RKO (cell line): Measurements from ENCODE around the gene CEBPZ.
"Not testable (repeated sequence)": the region's sequence is repeated elsewhere in the genome, so short reads cannot be mapped to it uniquely, and the experiment has no call there.

ENCODE experiments used
- DNase-seq: peaks from one replicate; pipeline ENCODE4 v3.0.0-alpha.2; 2016; ENCODE audit warnings: low spot score

Gene CEBPZ

DNA sequence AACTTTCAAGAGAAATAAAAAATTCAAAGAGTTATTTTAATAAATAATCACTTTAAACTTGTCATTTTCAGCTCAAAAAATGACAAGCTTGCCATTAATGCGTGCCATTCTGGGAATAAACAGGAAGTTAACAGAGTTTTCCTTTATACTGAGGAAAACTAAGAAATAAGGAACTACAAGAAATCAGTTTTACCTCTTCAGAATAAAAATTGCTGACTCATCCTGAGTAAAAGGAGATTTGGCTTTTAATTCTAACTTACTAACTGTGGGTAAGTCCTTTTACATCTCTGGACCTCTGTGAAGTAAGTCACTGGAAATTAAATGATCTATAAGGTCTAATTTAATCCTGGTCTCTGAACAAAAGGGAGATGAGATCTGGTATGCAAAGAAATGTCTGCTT lies 16.1 kb downstream of the CEBPZ start:
- DNase-seq, result no peak

DNA sequence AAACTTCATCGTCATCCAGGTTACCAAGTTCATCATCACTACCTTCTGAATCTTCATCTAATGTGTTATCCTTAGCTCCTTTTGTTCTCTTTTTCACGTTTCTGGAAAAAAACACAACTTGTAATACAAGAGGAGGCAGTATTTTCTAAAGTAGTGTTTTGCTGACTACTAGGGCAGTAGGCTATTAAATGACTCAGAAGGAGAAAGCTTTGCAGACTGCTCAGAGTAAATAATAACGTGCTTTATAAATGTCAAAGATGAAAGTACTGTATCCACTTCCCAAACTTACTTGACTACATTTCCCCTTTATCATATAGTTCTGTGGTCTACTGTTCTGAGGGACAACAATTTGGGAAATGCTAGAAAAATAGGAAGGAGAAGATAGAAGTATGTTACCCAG lies 19.5 kb downstream of the CEBPZ start:
- no peak for DNase-seq

DNA sequence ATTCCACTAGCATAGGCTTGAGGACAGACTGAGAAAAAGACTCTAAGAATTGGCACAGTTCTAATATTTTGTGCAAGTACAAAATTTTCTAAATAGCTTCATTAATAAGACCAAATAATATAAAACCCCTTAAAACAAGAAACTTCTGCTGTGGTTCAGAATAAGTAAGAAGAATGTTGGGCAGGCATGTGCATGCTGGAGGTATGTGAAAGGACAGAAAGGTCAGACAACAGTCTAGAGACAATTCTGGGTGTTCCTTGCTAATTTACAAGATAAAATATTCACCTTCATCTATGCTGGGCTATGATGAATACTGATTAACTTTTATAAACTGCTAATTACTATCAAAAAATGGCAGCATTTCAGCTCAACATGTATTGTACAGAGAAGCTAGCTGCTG lies 20.2 kb downstream of the CEBPZ start:
- no peak for DNase-seq

DNA sequence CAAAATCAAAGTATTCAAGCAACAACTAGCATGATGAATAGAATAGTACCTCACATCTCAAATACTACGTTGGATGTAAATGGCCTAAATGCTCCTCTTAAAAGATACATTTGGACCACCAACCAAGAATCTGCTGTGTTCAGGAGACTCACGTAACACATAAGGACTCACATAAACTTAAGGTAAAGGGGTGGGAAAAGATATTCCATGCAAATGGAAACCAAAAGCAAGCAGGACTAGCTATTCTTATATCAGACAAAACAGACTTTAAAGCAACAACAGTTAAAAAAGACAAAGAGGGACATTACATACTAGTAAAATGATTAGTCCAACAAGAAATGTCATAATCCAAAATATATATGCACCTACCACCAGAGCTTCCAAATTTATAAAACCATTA lies 24.6 kb downstream of the CEBPZ start:
- DNase-seq, result not testable (repeated sequence)

DNA sequence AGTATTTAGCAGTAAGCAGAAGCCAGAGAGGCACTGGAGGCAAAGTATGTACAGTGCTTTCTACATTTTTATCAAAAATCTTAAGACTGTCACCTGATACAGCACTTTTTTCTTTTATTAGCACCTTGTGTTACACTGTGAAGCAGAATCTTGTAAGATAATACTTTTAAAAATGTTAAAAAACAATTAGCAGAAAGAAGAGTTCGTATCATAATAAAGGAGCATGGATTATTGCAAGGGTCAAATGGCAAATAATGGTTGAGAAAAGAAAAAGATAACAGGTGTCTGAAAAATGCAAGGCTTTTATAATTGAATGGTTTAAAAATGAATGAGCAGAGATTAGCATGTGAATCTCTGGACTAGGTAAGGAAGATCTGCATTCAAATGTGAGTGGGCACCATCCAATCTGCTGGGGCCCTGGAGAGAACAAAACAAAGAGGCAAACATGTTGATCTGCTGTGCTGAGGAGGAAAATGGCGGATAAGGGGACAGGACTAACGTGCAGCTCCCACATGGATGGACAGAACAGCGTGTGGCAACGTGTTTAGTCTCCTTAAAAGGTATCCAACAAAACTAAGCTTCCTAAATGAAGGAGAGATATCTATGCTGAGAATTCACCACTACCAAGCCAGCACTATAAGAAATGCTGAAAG lies 25.6 kb downstream of the CEBPZ start:
- DNase-seq, result no peak

DNA sequence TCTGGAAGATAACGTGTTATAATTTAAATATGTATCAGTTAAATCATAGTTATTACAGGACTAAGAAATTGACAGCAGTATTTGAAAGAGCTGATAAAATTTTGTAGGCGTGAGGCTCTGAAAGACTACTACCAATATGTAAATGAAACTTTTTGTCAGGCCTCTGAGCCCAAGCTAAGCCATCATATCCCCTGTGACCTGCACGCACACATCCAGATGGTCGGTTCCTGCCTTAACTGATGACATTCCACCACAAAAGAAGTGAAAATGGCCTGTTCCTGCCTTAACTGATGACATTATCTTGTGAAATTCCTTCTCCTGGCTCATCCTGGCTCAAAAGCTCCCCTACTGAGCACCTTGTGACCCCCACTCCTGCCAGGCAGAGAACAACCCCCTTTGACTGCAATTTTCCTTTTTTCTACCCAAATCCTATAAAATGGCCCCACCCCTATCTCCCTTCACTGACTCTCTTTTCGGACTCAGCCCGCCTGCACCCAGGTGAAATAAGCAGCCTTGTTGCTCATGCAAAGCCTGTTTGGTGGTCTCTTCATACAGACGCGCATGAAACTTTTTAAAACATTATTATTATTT lies 26.2 kb downstream of the CEBPZ start:
- not testable (repeated sequence) for DNase-seq

DNA sequence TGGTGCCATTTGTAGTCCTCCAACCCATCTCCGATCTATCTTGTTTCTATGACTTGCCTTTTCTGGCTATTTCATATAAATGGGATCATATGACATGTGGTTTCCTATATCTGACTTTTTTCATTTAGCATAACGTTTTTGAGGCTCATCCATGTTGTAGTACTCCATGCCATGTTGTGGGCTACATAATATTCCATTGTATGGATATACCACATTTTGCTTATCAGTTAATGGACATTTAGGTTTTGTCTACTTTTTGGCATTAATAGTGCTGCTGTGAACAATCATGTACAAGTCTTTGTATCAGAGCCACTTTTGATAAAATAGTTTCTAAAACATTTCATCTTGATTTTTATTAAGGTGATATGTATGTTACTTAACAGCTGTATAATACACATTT lies 27.7 kb downstream of the CEBPZ start:
- no peak for DNase-seq

DNA sequence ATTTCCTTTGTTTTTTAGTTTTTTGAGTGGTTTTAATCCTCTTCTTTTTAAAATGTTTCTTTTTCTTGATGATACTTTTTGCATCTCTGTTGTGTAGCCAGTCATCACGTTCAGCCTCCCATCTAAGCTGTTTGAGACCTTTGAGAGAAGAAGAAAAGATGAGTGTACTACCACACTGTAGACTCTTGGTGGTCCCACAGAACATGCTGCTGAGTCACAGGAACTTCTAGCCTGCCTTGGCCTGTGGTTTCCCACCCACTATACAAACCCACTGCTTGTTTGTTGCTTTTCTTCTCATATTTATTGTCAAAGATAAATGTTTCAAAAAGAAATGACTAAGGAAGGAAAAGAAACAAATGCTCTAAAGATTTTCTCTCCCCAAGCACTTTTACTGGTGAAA lies 29.6 kb downstream of the CEBPZ start:
- peak; percentile 12 for DNase-seq

DNA sequence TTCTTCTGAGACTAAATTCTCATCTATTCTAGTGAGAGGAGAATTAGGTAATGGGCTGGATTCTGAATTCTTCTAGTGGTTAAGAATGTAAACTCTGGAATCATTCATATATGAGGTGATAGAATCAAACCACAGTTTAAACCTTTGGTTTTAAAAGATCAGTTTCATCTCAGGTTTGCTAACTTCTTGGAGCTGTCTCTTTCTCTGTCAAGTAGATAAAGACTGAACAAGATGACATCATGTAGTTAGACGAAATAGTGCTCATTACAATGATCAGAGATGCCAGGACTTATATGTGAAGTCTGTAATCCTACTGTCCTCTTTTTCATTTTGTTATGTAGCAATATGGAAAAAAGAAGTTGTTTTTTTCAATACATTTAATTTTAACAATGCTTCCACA lies 30.2 kb downstream of the CEBPZ start:
- DNase-seq, result no peak

DNA sequence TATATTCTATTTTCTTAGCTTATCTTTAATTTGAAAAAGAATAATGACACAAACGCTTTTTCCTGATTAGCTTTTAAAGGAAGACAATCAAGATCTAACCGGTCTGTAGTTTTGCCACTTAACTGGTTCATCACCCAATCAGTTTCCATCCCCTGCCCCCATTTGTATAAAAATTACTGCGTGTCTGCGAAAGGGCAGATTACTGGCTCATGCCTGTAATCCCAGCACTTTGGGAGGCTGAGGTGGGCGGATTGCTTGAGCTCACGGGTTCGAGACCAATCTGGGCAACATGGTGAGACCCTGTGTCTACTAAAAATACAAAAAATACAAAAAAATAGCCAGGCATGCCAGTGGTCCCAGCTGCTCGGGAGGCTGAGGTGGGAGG lies 32.7 kb downstream of the CEBPZ start:
- no peak for DNase-seq

DNA sequence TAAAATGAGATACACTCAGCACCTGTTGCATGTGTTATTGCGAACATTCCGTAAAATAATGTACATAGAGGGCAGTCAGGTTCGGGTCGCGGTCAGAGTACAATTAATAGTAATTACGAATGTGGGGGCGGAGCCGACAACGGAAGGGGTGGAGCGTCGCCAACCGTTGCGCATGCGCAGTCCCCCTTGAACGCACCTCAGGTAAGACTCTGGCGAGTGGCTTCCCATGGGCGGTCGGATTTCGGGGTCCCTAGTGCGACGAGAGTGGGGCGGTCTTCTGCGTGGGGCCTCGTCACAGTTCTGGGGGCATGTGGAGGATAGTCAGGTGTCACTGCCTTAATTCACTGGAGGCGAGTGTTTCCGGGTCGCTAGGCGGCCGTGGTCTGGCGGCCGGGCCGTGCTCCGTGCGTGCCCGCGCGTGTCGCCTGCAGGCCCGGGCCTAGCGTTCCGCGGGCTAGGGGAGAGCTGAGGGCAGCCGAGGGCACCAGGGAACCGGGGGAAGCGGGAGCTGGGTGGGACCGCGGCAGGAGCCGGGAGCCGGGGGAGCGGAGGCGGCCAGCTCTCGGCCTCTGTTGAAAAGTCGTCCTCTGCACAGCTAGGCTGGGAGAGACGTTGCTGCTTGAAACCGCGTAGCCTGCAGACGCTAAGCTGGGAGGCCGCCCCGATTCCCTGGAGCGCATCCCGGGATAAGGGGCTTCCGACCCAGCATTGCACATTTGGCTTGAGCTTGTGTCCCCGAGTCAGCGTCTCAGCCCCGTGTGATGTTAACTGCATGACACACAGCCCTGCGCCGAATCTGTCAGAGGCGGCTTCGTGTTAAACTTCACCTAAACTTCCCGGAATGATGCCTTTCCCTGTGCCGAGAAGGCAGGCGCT lies 34.8 kb downstream of the CEBPZ start, which contains the start of gene CEBPZOS:
CEBPZOS (plus strand) TSS at position 177 of the 876 bp plus-strand sequence. CDS start 3,209 bp downstream, outside the sequence.
- DNase-seq, result peak; percentile 83

DNA sequence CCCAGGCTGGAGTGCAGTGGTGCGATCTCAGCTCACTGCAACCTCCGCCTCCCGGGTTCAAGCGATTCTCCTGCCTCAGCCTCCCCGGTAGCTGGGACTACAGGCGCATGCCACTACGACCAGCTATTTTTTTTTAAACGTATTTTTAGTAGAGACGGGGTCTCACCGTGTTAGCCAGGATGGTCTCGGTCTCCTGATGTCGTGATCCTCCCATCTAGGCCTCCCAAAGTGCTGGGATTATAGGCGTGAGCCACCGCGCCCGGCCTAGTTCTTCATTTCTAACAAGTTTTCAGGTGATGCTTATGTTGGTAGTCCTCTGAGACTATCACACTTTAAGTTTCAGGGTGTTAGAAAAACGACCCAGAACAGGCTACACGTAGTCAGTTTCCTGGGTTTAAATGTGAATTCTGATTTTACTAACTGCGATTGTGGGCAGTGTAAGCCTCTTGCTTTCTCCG lies 35.5 kb downstream of the CEBPZ start:
- not testable (repeated sequence) for DNase-seq

DNA sequence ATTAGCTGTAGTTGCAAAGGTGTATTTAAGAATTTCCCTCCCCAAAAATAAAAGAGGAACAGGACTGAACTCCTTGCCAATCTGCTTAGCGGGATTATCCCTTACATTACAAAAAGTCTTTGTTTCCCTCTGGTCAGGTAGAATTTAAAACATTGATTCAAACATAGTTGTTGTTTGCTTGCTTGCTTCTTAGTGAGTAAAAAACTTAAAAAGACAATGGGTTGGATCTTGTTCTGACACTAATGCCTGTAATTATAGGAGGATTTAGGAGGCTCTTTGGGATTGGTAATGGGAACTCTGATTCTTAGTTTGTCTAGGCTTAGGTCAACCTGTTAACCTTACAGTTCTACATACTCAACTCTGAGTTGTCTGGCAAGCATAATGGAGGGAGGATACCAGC lies 38.8 kb downstream of the CEBPZ start:
- DNase-seq, result no peak

DNA sequence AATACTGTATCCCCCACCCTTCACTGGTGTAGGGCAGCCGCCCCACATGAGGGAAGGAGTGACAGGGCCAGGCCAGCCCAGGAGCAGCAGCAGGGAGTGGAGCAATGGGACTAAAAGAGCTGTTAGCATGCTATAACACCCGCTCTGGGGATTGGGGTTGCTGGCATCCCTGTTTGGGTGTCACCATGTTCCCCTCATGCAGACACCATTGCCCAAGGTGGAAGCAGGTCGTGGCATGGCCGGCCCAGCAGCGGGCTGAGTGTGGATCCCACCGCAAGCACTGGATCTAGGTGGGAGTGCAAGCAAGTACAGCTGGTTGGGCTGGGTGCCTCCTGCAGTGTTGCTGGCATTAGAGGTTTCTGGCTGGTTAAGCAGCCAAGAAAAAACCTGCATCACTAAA lies 39.6 kb downstream of the CEBPZ start:
- DNase-seq, result no peak

DNA sequence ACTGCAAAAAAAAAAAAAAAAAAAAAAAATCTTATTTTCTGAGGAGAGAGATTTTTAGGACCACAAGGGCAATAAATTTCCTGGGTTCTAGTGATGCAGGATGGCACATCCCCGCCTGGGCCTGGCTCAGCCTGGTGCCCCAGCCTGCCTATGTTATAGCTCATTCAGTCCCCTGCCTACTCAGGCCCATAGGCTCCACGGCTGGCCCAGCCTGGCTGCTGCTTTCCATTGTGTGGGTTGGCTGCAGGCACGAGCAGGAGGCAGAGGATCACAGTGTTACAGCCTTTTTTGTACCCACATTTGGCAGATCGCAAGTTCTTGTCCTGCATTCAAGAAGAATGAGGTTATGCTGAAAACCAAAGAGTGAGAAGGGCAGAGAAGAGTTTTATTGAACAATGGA lies 40.1 kb downstream of the CEBPZ start:
- no peak for DNase-seq

DNA sequence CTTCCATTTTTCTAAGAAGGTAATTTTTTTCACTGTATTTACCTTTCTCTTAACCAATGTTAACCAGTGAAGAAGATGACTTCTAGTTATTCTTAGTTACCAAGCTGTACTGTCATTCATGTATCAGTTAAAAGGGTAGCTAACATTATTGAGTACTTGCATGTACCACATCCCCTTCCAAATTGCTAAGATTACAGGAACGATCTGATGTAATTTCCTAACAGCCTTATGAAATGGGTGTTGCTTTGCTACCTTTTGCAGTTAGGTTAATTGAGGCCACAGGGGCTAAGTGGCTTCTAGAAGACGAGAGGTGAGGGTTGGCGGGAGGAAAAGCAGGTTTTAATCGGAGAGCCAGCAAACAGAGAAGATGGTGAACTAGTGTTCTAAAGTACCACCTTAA lies 41.1 kb downstream of the CEBPZ start:
- no peak for DNase-seq

DNA sequence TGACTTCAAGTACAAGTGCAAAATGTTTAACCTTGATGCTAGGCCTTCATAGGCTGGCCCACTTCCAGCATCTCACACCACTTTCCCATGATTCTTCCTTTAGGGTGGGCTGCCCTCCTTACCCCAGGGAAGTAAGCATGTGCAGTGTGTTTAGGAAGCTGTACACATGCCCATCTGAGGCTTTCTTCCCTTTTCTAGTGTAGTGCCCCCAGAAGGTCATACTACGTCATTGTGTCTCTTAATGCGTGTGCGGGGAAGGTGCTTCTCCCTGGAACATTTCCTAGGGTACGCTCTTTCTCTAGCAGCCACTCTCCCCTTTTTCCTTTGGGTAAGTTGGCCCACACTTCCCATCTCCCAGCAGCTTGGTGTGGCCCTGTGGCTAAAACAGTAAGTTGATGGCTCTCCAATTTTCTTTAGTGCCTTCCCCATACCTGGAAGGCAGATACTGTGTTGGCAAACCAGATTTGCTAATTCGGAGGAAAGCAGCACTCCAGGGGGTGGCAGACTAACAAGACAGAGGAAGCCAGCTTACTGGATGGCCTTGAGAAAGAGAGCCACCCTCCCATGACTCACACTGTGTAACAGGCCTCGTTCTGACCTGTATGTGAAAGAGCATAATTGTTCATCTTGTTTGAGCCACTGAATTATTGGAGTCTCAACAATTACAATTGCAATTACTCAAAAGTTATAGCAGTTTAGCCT lies 41.8 kb downstream of the CEBPZ start:
- DNase-seq, result peak; percentile 90

DNA sequence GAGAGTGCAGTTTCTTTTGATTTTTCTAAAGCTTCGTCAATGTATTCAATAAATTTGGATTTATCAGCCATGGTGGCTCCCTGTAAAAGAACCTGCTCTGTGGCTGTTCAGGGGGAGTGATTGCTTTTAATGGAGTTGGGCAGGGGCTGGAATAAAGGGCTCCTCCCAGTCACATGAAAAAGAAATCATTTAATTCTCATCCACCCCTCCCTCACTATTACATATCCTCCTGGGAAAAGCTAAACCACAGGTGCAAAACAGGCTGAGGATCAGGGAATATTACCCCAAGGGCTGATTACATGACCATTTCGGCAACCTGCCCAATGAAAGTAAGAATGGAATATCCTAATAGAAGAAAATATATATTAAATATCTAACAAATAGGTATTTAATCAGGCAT lies 42.8 kb downstream of the CEBPZ start, which contains the start of gene SULT6B1:
SULT6B1 (minus strand) TSS at position 101 of the 400 bp plus-strand sequence; CDS start at position 71, 30 bp downstream.
- no peak for DNase-seq

DNA sequence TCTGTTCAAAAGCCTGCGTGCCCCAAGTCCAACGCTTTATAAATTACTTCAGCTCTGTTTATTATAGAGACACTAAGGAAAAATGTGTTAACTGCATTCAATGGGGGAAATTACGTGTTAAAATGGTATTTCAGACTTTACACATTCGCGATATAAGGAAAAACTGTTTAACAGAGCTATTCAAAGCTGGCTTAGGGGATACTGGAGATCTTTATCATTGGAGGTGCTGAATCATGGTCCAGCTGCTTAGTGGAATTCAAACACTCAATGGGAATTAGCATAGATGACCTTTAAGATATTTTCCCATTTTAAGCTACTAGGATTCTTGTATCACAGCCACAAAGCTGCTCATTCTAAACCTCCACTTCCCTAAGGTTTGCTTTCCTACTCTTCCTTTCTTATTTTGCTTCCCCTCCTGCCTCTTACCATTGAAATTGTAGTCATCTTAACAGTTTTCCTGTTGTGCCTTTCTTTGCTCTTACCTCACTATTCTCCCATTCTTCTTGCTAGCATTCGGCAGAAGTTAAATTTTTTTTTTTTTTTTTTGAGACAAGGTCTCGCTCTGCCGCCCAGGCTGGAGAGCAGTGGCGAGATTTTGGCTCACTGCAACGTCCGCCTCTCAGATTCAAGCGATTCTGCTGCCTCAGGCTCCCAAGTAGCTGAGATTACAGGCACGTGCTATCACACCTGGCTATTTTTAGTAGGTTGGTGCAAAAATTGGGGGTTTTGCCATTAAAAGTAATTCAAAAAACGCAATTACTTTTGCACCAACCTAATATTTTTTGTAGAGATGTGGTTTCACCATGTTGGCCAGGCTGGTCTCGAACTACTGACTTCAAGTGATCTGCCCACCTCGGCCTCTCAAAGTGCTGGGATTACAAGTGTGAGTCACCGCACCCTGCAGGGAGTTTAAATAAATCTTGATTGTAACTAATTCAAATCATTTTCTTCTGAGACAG lies 49.4 kb downstream of the CEBPZ start:
- DNase-seq, result no peak

DNA sequence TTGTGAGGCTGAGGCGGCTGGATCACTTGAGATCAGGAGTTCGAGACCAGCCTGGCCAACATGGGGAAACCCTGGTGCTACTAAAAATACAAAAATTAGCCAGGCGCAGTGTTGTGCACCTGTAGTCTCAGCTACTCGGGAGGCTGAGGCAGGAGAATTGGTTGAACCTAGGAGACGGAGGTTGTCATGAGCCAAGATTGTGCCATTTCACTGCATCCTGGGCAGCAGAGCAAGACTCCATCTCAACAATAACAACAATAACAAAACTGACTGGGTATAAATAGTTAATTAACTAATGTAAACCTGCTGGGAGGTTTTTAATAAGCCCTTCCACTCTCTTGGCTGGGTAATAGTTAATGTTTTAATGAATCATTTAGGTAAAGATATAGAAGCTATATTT lies 50.8 kb downstream of the CEBPZ start:
- no peak for DNase-seq

DNA sequence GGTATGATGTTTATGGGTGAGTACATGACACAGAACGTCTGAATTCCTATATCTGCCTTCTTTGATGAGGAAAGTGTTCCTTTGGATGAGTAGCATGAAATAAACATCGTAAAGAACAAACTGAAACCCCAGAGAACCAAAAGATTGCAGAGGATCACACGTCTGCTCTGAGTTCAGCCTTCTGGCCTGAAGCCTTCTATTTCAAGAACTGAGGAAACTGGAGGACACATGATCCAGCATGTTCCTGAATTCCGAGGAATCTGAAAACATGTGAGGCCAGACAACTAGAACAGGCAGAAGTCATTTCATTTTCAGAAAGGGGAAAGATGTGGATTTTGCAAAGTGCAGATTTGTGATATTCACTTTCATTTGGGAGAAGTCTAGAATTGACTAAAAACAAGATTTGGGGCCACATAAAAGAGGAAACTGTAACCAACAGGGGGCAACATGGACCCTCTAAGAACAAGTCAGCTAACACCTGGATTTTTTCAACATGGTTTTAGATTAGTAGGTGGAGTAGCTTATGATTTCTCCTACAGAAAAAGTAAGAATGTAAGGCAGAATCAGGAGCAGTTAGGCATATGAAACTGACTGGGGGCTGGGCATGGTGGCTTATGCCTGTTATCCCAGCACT lies 51.3 kb downstream of the CEBPZ start:
- DNase-seq, result no peak
